ENCODE data around the gene SLC35C1. TPM values are rescaled to one million over a fixed set of nuclear protein-coding genes. Genes with fewer than 3 reads are reported as not detected.

SLC35C1 gene
- polyA plus RNA-seq, 1 donor (not counting 4 experiments of a cell fraction or from before 2014, with no cell fraction given): 4.9 TPM

DNA sequence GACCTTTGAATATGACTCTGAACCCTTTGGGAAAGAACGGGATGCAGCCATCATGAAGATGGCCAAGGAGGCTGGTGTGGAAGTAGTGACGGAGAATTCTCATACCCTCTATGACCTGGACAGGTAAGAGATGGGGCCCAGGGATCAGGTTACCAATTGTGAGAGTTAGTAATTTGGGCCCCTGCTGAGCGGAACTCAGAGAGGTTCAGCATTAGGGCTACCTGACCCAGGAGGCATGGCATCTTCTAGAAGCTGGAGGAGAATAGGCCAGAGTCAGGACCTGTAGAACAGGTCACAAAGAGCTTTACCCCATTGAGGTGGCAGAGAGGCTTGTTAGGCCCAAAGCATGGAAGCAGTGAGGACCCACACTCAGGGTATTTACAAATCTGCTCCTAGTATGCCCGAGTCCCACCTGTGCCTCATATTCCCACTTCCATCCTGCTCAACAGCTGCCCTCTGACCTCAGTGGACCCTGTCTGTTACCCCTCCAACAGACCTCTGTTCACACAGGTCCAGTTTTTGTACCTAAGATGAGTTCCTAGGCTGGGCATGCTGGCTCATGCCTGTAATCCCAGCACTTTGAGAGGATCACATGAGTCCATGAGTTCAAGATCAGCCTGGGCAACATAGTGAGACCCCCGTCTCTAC lies 53.9 kb downstream of the SLC35C1 start:
- H3K9ac ChIP-seq (ENCODE audit: control insufficient read depth, extremely low read depth, insufficient read depth, low read length): no peak overlapping the region
- H3K27ac ChIP-seq (ENCODE audit: control insufficient read depth, insufficient read depth, low read length): no peak overlapping the region

DNA sequence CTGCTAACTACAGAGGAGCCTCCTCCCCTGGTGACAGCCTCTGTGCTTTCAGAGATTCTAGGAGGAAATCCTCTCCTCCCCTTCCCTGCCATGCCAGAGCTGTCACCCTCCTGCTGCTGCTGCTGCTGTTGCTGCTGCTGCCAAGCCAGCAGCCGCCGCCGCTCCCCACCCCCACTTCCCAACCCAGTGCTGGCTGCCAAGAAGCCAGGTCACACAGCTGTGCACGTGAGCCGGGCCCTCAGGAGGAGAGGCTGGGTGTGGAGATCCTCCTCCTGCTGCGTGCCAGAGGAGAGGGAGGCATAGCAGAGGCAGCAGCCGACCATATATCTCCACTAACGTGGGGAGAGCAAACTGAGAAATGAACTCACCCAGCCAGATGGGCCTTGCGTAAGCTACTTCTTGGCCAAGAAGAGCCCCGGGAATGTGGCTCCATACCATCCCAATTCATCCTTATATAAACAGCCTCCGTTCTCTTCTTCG lies 54.8 kb downstream of the SLC35C1 start:
- Histone ChIP-seq H3K79me2 (ENCODE audit: control insufficient read depth, insufficient read depth, low read length) (no peaks in the 10 kb centered on the region), H3K27me3 (ENCODE audit: control insufficient read depth, extremely low read depth, insufficient read depth, low read length) (no peaks in the 10 kb centered on the region), H4K20me1 (ENCODE audit: control insufficient read depth, extremely low read depth, insufficient read depth, low read length) (peaks cover 2% of the 10 kb centered on the region), H3K27ac (ENCODE audit: control insufficient read depth, insufficient read depth, low read length) (peak overlapping the region; percentile 60), H2AFZ (ENCODE audit: control insufficient read depth, low read length) (no peak overlapping the region), H3K9me3 (ENCODE audit: control insufficient read depth, low read depth, low read length) (no peaks in the 10 kb centered on the region), H3K9me1 (ENCODE audit: control insufficient read depth, extremely low read depth, insufficient read depth, low read length) (peaks cover 3% of the 10 kb centered on the region), H3K36me3 (ENCODE audit: control insufficient read depth in 2 of 2, extremely low read depth in 1 of 2, insufficient read depth in 2 of 2, low read length in 2 of 2) (peaks cover 15 to 27% of the 10 kb centered on the region in 2 experiments), H3K4me3 (ENCODE audit: control insufficient read depth in 2 of 3, extremely low read depth in 1 of 3, insufficient read depth in 2 of 3, low read depth in 1 of 3, low read length in 3 of 3) (no peak overlapping the region), H3K4me1 (ENCODE audit: control insufficient read depth, extremely low read depth, insufficient read depth, low read length) (peaks cover 15% of the 10 kb centered on the region), H3K9ac (ENCODE audit: control insufficient read depth, extremely low read depth, insufficient read depth, low read length) (peak overlapping the region; percentile 11), H3K4me2 (ENCODE audit: control insufficient read depth, extremely low read depth, insufficient read depth, low read depth, low read length) (peak overlapping the region; percentile 44)
- FAIRE-seq: peak; percentile 64
- peak; percentile 46 for DNase-seq (ENCODE audit: low read depth, low spot score)
- dilution Hi-C loops (cut with MboI; ENCODE audit: extremely low pct_ligation_motif_present, low sequenced_read_pairs): no loop called here
- TF ChIP-seq, protein P1, sequence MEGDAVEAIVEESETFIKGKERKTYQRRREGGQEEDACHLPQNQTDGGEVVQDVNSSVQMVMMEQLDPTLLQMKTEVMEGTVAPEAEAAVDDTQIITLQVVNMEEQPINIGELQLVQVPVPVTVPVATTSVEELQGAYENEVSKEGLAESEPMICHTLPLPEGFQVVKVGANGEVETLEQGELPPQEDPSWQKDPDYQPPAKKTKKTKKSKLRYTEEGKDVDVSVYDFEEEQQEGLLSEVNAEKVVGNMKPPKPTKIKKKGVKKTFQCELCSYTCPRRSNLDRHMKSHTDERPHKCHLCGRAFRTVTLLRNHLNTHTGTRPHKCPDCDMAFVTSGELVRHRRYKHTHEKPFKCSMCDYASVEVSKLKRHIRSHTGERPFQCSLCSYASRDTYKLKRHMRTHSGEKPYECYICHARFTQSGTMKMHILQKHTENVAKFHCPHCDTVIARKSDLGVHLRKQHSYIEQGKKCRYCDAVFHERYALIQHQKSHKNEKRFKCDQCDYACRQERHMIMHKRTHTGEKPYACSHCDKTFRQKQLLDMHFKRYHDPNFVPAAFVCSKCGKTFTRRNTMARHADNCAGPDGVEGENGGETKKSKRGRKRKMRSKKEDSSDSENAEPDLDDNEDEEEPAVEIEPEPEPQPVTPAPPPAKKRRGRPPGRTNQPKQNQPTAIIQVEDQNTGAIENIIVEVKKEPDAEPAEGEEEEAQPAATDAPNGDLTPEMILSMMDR (optimal IDR thresholded peaks at IDR 0.05 in 1 of 3, IDR thresholded peaks at IDR 0.05 in 1 of 3, conservative IDR thresholded peaks at IDR 0.05 in 1 of 3; ENCODE audit: extremely low read depth in 1 of 3, insufficient read depth in 2 of 3, low read length in 3 of 3): no peak
- no peak for TF ChIP-seq EZH2 (IDR thresholded peaks at IDR 0.05; ENCODE audit: low read length)

More for the DNA sequence above, 53.9 kb downstream of the SLC35C1 start:
- H3K36me3 ChIP-seq (ENCODE audit: control insufficient read depth in 2 of 2, extremely low read depth in 1 of 2, insufficient read depth in 2 of 2, low read length in 2 of 2): peaks cover 13 to 27% of the 10 kb centered on the region in 2 experiments
- no peak for FAIRE-seq
- TF ChIP-seq, protein P1 (optimal IDR thresholded peaks at IDR 0.05 in 1 of 3, IDR thresholded peaks at IDR 0.05 in 1 of 3, conservative IDR thresholded peaks at IDR 0.05 in 1 of 3; ENCODE audit: extremely low read depth in 1 of 3, insufficient read depth in 2 of 3, low read length in 3 of 3): no peak
- TF ChIP-seq EZH2 (IDR thresholded peaks at IDR 0.05; ENCODE audit: low read length): no peak
- no peak overlapping the region for H3K4me2 ChIP-seq (ENCODE audit: control insufficient read depth, extremely low read depth, insufficient read depth, low read depth, low read length)
- H2AFZ ChIP-seq (ENCODE audit: control insufficient read depth, low read length): no peak overlapping the region
- H4K20me1 ChIP-seq (ENCODE audit: control insufficient read depth, extremely low read depth, insufficient read depth, low read length): peaks cover 2% of the 10 kb centered on the region
- no peaks in the 10 kb centered on the region for H3K9me3 ChIP-seq (ENCODE audit: control insufficient read depth, low read depth, low read length)
- H3K4me3 ChIP-seq (ENCODE audit: control insufficient read depth in 2 of 3, extremely low read depth in 1 of 3, insufficient read depth in 2 of 3, low read depth in 1 of 3, low read length in 3 of 3): no peak overlapping the region
- dilution Hi-C loops (cut with MboI; ENCODE audit: extremely low pct_ligation_motif_present, low sequenced_read_pairs): no loop called here
- H3K4me1 ChIP-seq (ENCODE audit: control insufficient read depth, extremely low read depth, insufficient read depth, low read length): peaks cover 15% of the 10 kb centered on the region
- H3K79me2 ChIP-seq (ENCODE audit: control insufficient read depth, insufficient read depth, low read length): peaks cover 1% of the 10 kb centered on the region
- DNase-seq (ENCODE audit: low read depth, low spot score): no peak
- H3K27me3 ChIP-seq (ENCODE audit: control insufficient read depth, extremely low read depth, insufficient read depth, low read length): no peaks in the 10 kb centered on the region
- H3K9me1 ChIP-seq (ENCODE audit: control insufficient read depth, extremely low read depth, insufficient read depth, low read length): peaks cover 3% of the 10 kb centered on the region
